Omental fat pad (tissue), 4 donors: ENCODE measurements around the gene NSDHL. TPM values are rescaled to one million over a fixed set of nuclear protein-coding genes. Genes with fewer than 3 reads are reported as not detected.

Source experiments
- ATAC-seq: fragments of 150-250 bp; one replicate; pipeline ENCODE4 v1.9.1; 2016; ENCODE audit warnings: mild to moderate bottlenecking, moderate library complexity; ENCODE audit not compliant: low FRiP score
- DNase-seq: peaks from one replicate; pipeline ENCODE4 v3.0.0-alpha.2; 2019; ENCODE audit warnings: low spot score
- total RNA-seq, 4 donors: library from RNA; depleted of rRNA; stranded (reverse); fragments of >200 nt; gene quantifications; one replicate each; pipeline ENCODE4 v1.1.0, GENCODE V29; 2016
- TF ChIP-seq, protein P1 (sequence below), 3 donors: fragments of 450-650 bp; IDR thresholded peaks; one replicate each; pipeline ENCODE4 v1.5.1; 2016 to 2017; ENCODE audit warnings: antibody characterized with exemption in 3 of 3, mild to moderate bottlenecking in 3 of 3, moderate library complexity in 2 of 3

NSDHL gene
- total RNA-seq, 4 donors from 2014 or later = 13.2 to 55.3 (median 25.9) TPM

DNA sequence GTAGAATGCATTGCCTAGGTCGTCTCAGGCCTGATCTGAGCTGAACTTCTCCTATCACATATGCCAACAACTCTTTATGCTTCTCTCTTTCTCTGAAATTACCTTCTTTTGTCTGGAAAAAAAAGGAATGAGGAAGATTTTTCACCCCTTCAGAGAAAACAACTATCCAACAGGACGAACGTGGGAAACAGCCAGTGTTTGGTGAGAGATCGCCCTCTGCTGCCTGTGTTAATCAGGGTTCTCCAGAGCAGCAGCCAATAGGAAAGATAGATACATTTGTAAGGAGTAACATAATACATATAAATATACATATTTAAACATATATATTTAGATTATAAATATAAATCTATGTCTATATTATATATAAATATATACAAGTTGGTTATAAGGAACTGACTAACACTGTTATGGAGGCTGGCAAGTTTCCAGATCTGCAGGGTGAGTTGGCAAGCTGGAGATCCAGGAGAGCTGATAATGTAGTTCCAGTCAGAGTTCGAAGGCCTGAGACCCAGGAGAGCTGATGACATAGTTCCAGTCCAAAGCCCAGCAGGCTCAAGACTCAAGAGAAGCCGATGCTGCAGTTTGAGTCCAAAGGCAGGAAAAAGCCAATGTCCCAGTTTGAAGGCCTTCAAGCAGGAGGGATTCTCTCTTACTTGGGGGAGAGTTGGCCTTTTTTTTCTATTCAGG is 13.6 kb upstream of the NSDHL start:
- DNase-seq = no peak
- ATAC-seq = no peak
- TF ChIP-seq, protein P1, sequence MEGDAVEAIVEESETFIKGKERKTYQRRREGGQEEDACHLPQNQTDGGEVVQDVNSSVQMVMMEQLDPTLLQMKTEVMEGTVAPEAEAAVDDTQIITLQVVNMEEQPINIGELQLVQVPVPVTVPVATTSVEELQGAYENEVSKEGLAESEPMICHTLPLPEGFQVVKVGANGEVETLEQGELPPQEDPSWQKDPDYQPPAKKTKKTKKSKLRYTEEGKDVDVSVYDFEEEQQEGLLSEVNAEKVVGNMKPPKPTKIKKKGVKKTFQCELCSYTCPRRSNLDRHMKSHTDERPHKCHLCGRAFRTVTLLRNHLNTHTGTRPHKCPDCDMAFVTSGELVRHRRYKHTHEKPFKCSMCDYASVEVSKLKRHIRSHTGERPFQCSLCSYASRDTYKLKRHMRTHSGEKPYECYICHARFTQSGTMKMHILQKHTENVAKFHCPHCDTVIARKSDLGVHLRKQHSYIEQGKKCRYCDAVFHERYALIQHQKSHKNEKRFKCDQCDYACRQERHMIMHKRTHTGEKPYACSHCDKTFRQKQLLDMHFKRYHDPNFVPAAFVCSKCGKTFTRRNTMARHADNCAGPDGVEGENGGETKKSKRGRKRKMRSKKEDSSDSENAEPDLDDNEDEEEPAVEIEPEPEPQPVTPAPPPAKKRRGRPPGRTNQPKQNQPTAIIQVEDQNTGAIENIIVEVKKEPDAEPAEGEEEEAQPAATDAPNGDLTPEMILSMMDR (IDR thresholded peaks at IDR 0.05) = no peak

DNA sequence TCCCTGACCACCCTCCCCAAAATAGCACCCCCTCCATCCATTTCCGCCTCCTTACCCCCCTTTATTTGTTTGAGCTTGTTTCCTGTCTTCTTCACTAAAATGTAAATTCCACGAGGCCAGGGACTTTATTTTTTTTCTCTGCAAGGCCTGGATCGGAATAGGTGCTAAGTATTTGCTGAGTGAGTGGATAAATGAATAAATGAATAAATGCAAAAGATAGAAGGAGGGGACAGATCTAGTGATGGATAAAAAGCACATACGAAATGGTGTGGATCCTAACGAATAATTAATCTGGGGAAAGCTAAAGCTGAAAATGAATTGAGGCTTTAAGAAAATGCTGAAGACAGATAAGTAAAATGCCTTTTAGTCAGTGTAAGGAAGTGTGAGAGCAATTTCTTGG is 12.5 kb upstream of the NSDHL start:
- TF ChIP-seq, protein P1 (IDR thresholded peaks at IDR 0.05) = no peak
- DNase-seq (no peak), ATAC-seq (no peak)

DNA sequence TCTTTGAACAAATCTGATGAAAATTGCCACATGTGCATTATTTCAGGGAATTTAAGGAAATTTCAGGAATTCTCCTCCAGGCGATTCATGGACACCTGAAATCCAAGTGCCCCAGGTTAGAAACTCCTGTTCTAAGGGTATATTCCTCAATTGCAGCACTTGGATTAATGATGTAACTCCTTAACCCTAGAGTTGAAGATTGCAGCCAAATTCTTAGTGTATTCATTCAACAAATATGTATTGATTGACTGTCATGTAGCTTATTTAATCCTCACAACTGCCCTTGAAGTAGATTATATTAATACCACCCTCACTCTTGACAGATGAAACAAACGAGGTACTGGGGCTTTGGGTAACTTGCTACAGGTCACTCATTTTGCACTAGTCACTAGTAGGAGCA is 11.6 kb upstream of the NSDHL start:
- no peak for DNase-seq
- TF ChIP-seq, protein P1 (IDR thresholded peaks at IDR 0.05) = no peak
- ATAC-seq = no peak

DNA sequence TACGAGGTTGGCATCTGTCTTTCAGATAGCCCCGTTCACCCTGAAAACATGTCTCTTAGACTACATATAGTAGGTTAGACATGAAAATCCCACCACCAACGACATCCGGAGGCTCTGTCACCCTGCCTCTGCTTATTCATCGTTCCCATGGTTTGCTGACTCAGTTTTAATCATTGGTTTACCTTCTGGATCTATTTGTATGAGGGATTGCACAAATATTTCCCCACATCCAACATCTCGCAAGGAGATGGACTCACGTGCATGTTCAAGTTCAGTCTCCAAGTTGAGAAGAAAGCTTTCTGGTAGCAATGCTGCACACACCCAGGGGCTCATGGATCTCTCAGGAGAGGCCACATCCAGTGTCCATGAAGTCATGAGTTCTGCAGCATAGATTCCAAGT is 11.1 kb upstream of the NSDHL start:
- no peak for DNase-seq
- TF ChIP-seq, protein P1 (IDR thresholded peaks at IDR 0.05) = no peak
- ATAC-seq = no peak

DNA sequence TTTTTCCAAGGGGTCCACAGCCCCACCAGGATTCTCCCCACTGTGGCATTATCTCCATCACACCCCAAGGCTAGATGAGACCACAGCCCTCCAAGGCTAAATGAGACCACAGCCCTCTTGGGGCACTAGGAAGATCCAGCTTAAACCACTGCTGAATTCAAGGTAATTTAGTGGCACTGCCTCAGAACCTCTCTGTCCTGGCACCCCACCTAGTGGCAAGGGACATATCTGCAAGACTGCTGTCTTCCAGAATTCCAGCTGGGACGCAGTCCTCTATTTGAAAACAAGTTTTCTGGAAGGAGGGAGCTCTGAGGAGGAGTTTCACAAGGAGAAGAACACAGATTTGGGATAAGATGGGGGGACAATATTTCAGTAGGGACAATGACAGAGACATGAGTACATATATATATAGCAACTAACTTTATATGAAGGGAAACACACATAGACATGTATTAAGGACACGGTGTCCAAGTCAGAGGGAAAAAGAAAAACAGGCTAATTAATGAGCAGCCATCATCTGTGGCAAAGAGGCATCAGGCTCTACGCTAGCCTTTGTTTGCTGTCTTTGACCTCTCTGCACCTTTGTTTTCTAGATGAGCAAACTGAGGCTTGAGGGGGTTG is 9.6 kb upstream of the NSDHL start:
- TF ChIP-seq, protein P1 (IDR thresholded peaks at IDR 0.05) = no peak
- ATAC-seq (no peak), DNase-seq (no peak)

DNA sequence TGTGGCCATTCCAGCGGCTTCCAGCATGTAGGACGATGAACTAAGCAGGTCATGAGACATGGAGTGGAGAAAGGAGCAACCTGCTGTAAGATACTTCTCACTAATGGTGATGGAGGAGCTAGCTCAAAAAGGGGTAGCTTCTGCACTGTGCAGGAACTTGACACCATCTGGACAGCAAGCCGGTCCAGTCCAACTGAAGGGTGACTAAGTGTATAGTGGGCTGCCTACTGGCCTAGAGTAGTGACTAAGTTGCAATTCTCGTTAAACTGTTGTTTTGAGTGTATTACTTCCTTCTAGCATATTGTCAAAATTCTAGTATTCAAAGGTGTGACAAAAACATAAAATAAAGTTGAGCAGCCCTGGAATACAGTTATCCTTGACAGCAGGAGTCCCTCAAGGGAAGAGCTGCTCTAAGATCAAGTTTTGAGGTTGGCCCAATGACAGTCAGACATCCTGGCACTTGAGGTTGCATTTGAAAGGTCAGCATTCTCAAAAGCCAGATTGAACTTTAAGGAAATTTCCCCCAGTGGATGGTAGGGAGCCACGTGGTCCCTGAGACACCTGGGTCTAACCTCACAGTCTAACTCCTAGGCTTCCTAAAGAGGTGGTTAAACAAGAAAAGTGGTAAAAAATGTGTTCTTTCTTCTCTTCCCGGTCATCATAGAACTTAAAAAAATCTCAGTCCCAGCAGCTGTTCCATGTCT is 8.3 kb upstream of the NSDHL start:
- TF ChIP-seq, protein P1 (IDR thresholded peaks at IDR 0.05) = no peak
- DNase-seq (no peak), ATAC-seq (no peak)
